ENCODE measurements around the gene SLC12A4. TPM values are rescaled to one million over a fixed set of nuclear protein-coding genes. Genes with fewer than 3 reads are reported as not detected.

SLC12A4 gene
- total and polyA plus RNA-seq, 5 experiments from 2014 or later: 3.0 to 36.4 (median 5.6) TPM

GRCh38 chr16:67959536-67960329 lies 8.7 kb downstream of the SLC12A4 start:
- peaks cover 0 to 5% (median 0%) of the 10 kb centered on the region in 4 donors for H3K4me1 Mint-ChIP-seq
- H3K27me3 Mint-ChIP-seq: no peaks in the 10 kb centered on the region
- peaks cover 0 to 15% (median 1%) of the 10 kb centered on the region in 3 donors for H3K36me3 Mint-ChIP-seq
- POLR2A ChIA-PET: interaction anchor here (1.1 to 1.5 kb wide), 3 partner anchors 9 to 18 kb away, joined by 3 to 4 read pairs (median 3); no protein-coding TSS in a partner anchor
- H3K27ac Mint-ChIP-seq: no peak overlapping the region
- H3K4me3 Mint-ChIP-seq: no peak overlapping the region
- no peak for ATAC-seq
- H3K9me3 Mint-ChIP-seq: no peaks in the 10 kb centered on the region
- no peak for DNase-seq

GRCh38 chr16:67957622-67958021 lies 10.8 kb downstream of the SLC12A4 start:
- Mint-ChIP-seq H3K27ac (no peak overlapping the region), H3K27me3 (no peaks in the 10 kb centered on the region), H3K4me1 (peaks cover 0 to 3% (median 0%) of the 10 kb centered on the region in 4 donors), H3K36me3 (peaks cover 0 to 10% (median 1%) of the 10 kb centered on the region in 3 donors), H3K4me3 (no peak overlapping the region), H3K9me3 (no peaks in the 10 kb centered on the region)
- POLR2A ChIA-PET: interaction anchor here (0.6 kb wide), 1 partner anchor 124 kb away, joined by 3 read pairs; no protein-coding TSS in a partner anchor
- ATAC-seq: no peak
- no peak for DNase-seq

- H3K36me3 Mint-ChIP-seq: peaks cover 0 to 8% (median 0%) of the 10 kb centered on the region in 3 donors
- H3K4me3 Mint-ChIP-seq: no peak overlapping the region
- no peaks in the 10 kb centered on the region for H3K9me3 Mint-ChIP-seq
- ATAC-seq (no peak), DNase-seq (no peak)
- H3K27me3 Mint-ChIP-seq: no peaks in the 10 kb centered on the region
- POLR2A ChIA-PET: no interaction called here
- no peak overlapping the region for H3K27ac Mint-ChIP-seq
- peaks cover 0 to 1% (median 0%) of the 10 kb centered on the region in 4 donors for H3K4me1 Mint-ChIP-seq
These were observed 13.8 kb downstream of the SLC12A4 start for GRCh38 chr16:67954421-67955196.

- no peak overlapping the region for H3K4me3 Mint-ChIP-seq
- DNase-seq: no peak
- no peak overlapping the region for H3K27ac Mint-ChIP-seq
- H3K36me3 Mint-ChIP-seq: peaks cover 0 to 8% (median 0%) of the 10 kb centered on the region in 3 donors
- POLR2A ChIA-PET: interaction anchor here (0.5 to 1.1 kb wide), 3 partner anchors 12 to 319 kb away, joined by 3 to 6 read pairs (median 3); no protein-coding TSS in a partner anchor
- H3K4me1 Mint-ChIP-seq: peaks cover 0 to 1% (median 0%) of the 10 kb centered on the region in 4 donors
- H3K27me3 Mint-ChIP-seq: no peaks in the 10 kb centered on the region
- no peak for ATAC-seq
- no peaks in the 10 kb centered on the region for H3K9me3 Mint-ChIP-seq
These were observed 14.6 kb downstream of the SLC12A4 start for GRCh38 chr16:67953641-67954375.

DNA sequence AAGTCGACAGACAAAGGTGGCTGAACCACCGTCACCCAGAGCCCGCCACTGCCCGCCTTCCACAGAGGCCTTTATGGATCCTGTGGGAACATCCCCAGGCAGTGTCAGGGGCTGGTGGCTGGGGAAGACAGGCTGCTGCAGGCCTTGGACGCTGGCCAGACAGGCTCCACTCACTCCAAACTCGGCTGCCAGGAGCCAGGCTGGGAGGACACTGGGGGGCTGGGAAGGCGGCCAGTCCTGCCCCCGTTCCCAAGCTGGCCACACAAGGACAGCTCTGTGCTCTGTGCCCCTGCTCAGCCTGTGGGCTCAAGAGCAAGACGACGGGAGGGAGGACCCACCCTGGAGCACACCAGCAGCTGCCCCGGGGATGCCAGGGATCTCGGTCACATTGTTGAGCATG lies 17.0 kb downstream of the SLC12A4 start:
- Mint-ChIP-seq H3K36me3 (peaks cover 0 to 4% (median 0%) of the 10 kb centered on the region in 3 donors), H3K9me3 (no peaks in the 10 kb centered on the region), H3K27me3 (no peaks in the 10 kb centered on the region), H3K27ac (peak overlapping the region in 1 of 10 donors; percentile 53), H3K4me1 (peaks cover 0 to 2% (median under 1%) of the 10 kb centered on the region in 4 donors), H3K4me3 (no peak overlapping the region)
- POLR2A ChIA-PET: interaction anchor here (1.3 kb wide), 1 partner anchor 12 kb away, joined by 5 read pairs; no protein-coding TSS in a partner anchor
- DNase-seq (no peak), ATAC-seq (no peak)

- DNase-seq (no peak), ATAC-seq (no peak)
- Mint-ChIP-seq H3K4me1 (peaks cover 0 to 4% (median 1%) of the 10 kb centered on the region in 4 donors), H3K27ac (no peak overlapping the region), H3K4me3 (no peak overlapping the region), H3K9me3 (no peaks in the 10 kb centered on the region), H3K27me3 (no peaks in the 10 kb centered on the region), H3K36me3 (peaks cover 0 to 4% (median 0%) of the 10 kb centered on the region in 3 donors)
- POLR2A ChIA-PET: interaction anchor here (0.5 to 1.8 kb wide), 4 partner anchors 10 to 97 kb away, joined by 3 to 7 read pairs (median 5); partner anchors contain the start of gene PSMB10
These were observed 18.0 kb downstream of the SLC12A4 start for GRCh38 chr16:67950335-67950843.

DNA sequence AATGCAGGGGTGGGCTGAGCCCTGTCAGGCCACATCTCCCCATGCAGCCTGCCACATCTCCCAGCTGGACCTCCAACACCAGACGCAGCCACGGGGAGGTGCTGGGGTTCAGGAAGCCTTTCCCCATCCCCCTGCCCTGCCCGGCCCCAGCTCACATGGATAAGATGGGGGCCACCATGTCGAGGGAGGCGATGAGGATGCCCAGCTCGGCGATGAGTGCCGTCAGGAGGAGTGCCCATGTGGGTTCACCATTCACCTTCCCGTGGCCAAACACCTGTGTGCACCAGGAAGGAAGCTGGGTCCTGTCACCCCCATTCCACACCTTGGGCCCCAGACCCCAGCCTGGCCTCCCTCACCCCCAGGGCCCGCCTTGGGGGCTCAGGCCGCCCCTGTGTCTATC lies 18.8 kb downstream of the SLC12A4 start:
- Mint-ChIP-seq H3K36me3 (peaks cover 0 to 4% (median 0%) of the 10 kb centered on the region in 3 donors), H3K27me3 (no peaks in the 10 kb centered on the region), H3K9me3 (no peaks in the 10 kb centered on the region), H3K27ac (no peak overlapping the region), H3K4me3 (no peak overlapping the region), H3K4me1 (peaks cover 0 to 4% (median 1%) of the 10 kb centered on the region in 4 donors)
- POLR2A ChIA-PET: interaction anchor here (0.5 to 1.8 kb wide), 3 partner anchors 9 to 98 kb away, joined by 4 to 7 read pairs (median 6); partner anchors contain the start of gene PSMB10
- ATAC-seq (no peak), DNase-seq (no peak)

GRCh38 chr16:67948015-67948414 lies 20.4 kb downstream of the SLC12A4 start:
- no peak overlapping the region for H3K4me3 Mint-ChIP-seq
- H3K4me1 Mint-ChIP-seq: peaks cover 0 to 6% (median 2%) of the 10 kb centered on the region in 4 donors
- ATAC-seq (no peak), DNase-seq (no peak)
- peaks cover 0 to 7% (median 0%) of the 10 kb centered on the region in 3 donors for H3K36me3 Mint-ChIP-seq
- peak overlapping the region in 1 of 10 donors; percentile 16 for H3K27ac Mint-ChIP-seq
- H3K27me3 Mint-ChIP-seq: no peaks in the 10 kb centered on the region
- no peaks in the 10 kb centered on the region for H3K9me3 Mint-ChIP-seq
- POLR2A ChIA-PET: interaction anchor here (0.6 to 1.1 kb wide), 4 partner anchors 11 to 129 kb away, joined by 3 to 4 read pairs (median 3); partner anchors contain the start of gene PSMB10

DNA sequence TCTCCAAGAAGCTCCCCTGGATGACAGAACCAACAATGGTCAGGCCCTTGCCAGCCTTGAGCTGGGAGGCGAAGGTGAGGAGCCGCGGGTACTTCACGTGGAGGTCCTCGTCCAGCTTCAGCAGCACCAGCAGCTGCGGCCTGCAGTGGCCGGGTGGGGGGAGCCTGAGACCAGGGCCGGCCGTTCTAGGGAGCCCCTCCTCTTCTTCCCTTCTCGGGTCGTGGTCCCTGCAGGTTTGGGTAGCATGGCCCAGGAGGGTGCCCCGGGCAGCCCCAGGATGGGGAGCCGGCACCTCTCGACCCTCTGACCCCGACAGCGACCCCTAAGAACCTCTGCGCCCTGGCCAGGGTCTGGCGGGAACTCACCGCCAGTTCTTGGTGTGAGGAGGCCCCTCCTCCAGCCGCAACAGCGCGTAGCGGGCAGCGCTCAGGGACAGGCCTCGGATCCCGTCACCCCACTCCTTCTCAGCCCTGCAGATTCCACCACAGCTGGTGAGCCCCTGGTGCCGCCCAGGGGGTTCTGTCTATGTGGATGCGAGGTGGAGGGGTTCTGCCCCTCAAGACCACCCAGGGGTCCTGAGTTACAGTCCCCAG lies 21.4 kb downstream of the SLC12A4 start:
- POLR2A ChIA-PET: interaction anchor here (0.8 to 1.1 kb wide), 4 partner anchors 10 to 93 kb away, joined by 3 read pairs; partner anchors contain the start of gene PSMB10

DNA sequence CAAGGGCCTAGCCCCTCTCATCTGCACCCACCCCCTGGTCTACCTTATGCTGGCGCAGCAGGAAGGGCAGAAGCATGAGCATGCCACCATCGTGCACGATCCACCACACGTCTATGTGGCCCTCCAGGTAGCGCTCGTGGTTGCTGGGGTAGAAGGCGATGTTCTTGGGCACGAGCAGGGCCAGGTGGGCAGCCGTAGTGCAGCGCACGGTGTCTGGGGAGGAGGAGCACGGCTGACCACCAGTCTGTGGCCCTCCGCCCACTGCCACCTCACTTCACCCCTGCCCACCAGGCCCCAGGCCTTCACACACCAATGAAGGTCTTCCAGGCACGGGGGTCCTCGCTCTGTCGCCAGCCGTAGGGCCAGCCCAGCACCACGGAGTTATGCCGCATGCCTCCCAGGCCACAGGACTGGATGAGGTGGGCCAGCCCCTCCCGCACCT lies 22.3 kb downstream of the SLC12A4 start:
- no peak for ATAC-seq
- POLR2A ChIA-PET: interaction anchor here (0.9 to 1.1 kb wide), 2 partner anchors 10 to 18 kb away, joined by 3 to 4 read pairs; partner anchors contain the start of gene PSMB10
- H3K4me3 Mint-ChIP-seq: no peak overlapping the region
- no peaks in the 10 kb centered on the region for H3K9me3 Mint-ChIP-seq
- H3K36me3 Mint-ChIP-seq: peaks cover 0 to 3% (median 1%) of the 10 kb centered on the region in 3 donors
- H3K27ac Mint-ChIP-seq: peak overlapping the region in 2 of 10 donors; percentile 13 to 43
- no peaks in the 10 kb centered on the region for H3K27me3 Mint-ChIP-seq
- H3K4me1 Mint-ChIP-seq: peaks cover 9 to 16% (median 12%) of the 10 kb centered on the region in 4 donors
- DNase-seq: no peak

More for the DNA sequence above, 21.4 kb downstream of the SLC12A4 start:
- Mint-ChIP-seq H3K4me1 (peaks cover 2 to 8% (median 5%) of the 10 kb centered on the region in 4 donors), H3K27me3 (no peaks in the 10 kb centered on the region), H3K36me3 (peaks cover 0 to 7% (median 1%) of the 10 kb centered on the region in 3 donors), H3K9me3 (no peaks in the 10 kb centered on the region), H3K4me3 (no peak overlapping the region), H3K27ac (no peak overlapping the region)
- DNase-seq: no peak
- ATAC-seq: no peak

GRCh38 chr16:67945392-67945933 lies 23.0 kb downstream of the SLC12A4 start:
- Mint-ChIP-seq H3K36me3 (peaks cover 0 to 3% (median 1%) of the 10 kb centered on the region in 3 donors), H3K4me3 (no peak overlapping the region), H3K9me3 (no peaks in the 10 kb centered on the region), H3K4me1 (peaks cover 11 to 17% (median 14%) of the 10 kb centered on the region in 4 donors), H3K27me3 (no peaks in the 10 kb centered on the region), H3K27ac (no peak overlapping the region)
- POLR2A ChIA-PET: interaction anchor here (0.7 to 0.9 kb wide), 2 partner anchors 9 to 72 kb away, joined by 3 to 4 read pairs; partner anchors contain the start of gene PSMB10
- DNase-seq (no peak), ATAC-seq (no peak)
